Mesothelial cell of epicardium (in vitro differentiated cells): Measurements from ENCODE around the gene CDK16. TPM values are rescaled to one million over a fixed set of nuclear protein-coding genes. Genes with fewer than 3 reads are reported as not detected.

ENCODE experiments used
- DNase-seq, 2 experiments: peaks; one replicate each; pipeline ENCODE4 v3.0.0; 2021; ENCODE audit warnings: low spot score in 2 of 2; ENCODE audit not compliant: unreplicated experiment in 2 of 2
- H3K27ac Mint-ChIP-seq: 2 replicates; pipeline ENCODE4 v1.8.0; 2021; ENCODE audit warnings: mixed read lengths
- H3K27me3 Mint-ChIP-seq: 2 replicates; pipeline ENCODE4 v1.8.0; 2021; ENCODE audit warnings: low read depth, mixed read lengths
- H3K36me3 Mint-ChIP-seq: 2 replicates; pipeline ENCODE4 v1.8.0; 2021; ENCODE audit warnings: mixed read lengths
- H3K4me1 Mint-ChIP-seq: 2 replicates; pipeline ENCODE4 v1.8.0; 2021; ENCODE audit warnings: mixed read lengths
- H3K4me3 Mint-ChIP-seq: 2 replicates; pipeline ENCODE4 v1.8.0; 2021; ENCODE audit warnings: mild to moderate bottlenecking, moderate library complexity, mixed read lengths
- H3K9me3 Mint-ChIP-seq: 2 replicates; pipeline ENCODE4 v1.8.0; 2021; ENCODE audit warnings: mixed read lengths
- CTCF ChIP-seq: fragments of 200-600 bp; sonication (generic); IDR thresholded peaks from one replicate; pipeline ENCODE4 v1.5.0; 2021; ENCODE audit warnings: antibody characterized with exemption; ENCODE audit not compliant: unreplicated experiment
- total RNA-seq: library from RNA; stranded (reverse); gene quantifications from 3 replicates; pipeline ENCODE4 v1.2.1, GENCODE V29; 2021

Gene CDK16
- total RNA-seq, 1 donor from 2014 or later: 216 TPM

DNA sequence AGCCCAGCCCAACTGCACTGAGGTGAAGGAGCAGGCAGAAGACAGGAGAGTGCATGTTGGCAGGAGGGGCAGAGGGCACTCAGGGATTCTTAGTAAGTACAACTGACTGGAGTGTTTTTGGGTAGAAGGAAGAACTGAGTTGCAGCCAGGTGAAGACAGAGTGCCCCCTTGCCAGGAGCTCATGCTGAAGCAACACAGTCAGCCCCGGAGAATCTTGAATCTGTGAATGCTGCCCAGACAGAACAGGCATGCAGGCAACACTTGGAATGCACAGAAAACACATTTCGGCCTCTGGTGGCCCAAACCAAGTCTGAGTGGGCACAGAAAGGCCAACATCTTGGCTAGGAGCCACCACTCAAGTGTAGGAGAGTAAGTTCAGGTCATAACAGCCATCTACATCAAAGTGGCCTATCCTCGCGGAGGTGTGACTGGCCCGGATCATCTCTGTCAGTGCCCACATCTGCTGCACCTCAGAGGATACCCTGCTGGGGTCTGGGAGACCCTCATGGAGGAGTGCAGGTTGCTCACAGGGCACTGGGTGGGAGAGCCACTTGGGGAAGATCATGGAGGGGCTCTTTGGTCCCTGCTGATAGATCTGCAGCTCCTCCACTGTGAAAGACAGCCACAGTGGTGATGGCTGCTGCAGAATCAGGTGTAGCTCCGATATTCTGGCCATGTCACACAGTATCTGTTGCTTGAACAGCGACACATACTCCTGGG, 54.7 kb downstream of the CDK16 start:
- Mint-ChIP-seq H3K36me3 (no peaks in the 10 kb centered on the region), H3K4me3 (no peak overlapping the region), H3K27me3 (no peaks in the 10 kb centered on the region), H3K27ac (no peak overlapping the region), H3K9me3 (peaks cover 4% of the 10 kb centered on the region), H3K4me1 (no peaks in the 10 kb centered on the region)
- no peak for DNase-seq
- TF ChIP-seq CTCF: no peak

DNA sequence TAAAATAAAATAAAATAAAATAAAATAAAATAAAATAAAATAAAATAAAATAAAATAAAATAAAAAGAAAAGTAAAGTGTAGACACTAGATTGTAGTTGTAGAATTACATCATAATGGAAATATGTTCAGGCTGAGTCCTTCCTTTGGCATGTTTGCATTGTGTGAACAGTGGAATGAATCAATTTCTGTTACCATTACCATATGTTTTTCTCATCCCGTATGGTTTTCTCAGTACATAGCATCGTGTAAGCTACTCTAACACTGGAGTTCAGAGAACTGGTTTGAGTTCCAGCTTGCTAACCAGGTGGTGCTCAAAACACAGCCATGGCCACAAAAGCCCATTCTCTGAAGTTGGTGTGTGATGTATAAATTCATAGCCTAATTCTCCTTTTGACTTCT, 60.2 kb downstream of the CDK16 start:
- peaks cover 4% of the 10 kb centered on the region for H3K9me3 Mint-ChIP-seq
- no peak for DNase-seq
- no peak overlapping the region for H3K4me3 Mint-ChIP-seq
- peaks cover 6% of the 10 kb centered on the region for H3K4me1 Mint-ChIP-seq
- H3K27ac Mint-ChIP-seq: no peak overlapping the region
- no peaks in the 10 kb centered on the region for H3K36me3 Mint-ChIP-seq
- no peaks in the 10 kb centered on the region for H3K27me3 Mint-ChIP-seq
- TF ChIP-seq CTCF: no peak

Other genes starting within 250 kb of the CDK16 start
- 0.61 to 1.2 TPM (median 1.2 TPM) in 3 replicates for gene RGN, start 140.2 kb upstream of the CDK16 start, total RNA-seq
- 82.9 to 85.7 TPM (median 83.9 TPM) in 3 replicates for gene NDUFB11, start 74.0 kb upstream of the CDK16 start, total RNA-seq
- 56.7 to 61.4 TPM (median 58.7 TPM) in 3 replicates for gene RBM10, start 73.5 kb upstream of the CDK16 start, total RNA-seq
- gene UBA1, start 24.9 kb upstream of the CDK16 start, total RNA-seq: 349 to 350 TPM (median 350 TPM) in 3 replicates
- 315 to 337 TPM (median 315 TPM) in 3 replicates for gene USP11, start 14.3 kb downstream of the CDK16 start, total RNA-seq
- gene ZNF157, start 151.9 kb downstream of the CDK16 start, total RNA-seq: 0.68 to 1.1 TPM (median 0.69 TPM) in 3 replicates